Measurements from ENCODE around the gene SGSM2. TPM values are rescaled to one million over a fixed set of nuclear protein-coding genes. Genes with fewer than 3 reads are reported as not detected.

SGSM2 gene
- total and polyA plus RNA-seq, 2 of the 13 experiments (the other 11 are each of a cell fraction or from before 2014, with no cell fraction given): 30.4 to 51.3 TPM

- TF ChIP-seq HOXD1 (CRISPR knock-in tag; IDR thresholded peaks at IDR 0.05) (no peak; the same call in 1 of the 2 replicates), ZNF335 (CRISPR knock-in tag; IDR thresholded peaks at IDR 0.05) (no peak; the same call in 1 of the 2 replicates), ATM (IDR thresholded peaks at IDR 0.05; ENCODE audit: borderline replicate concordance) (no peak), ZNF282 (IDR thresholded peaks at IDR 0.05; ENCODE audit: partially characterized antibody) (no peak), ZNF777 (CRISPR knock-in tag; IDR thresholded peaks at IDR 0.05) (no peak), WIZ (CRISPR knock-in tag; IDR thresholded peaks at IDR 0.05) (no peak; the same call in 1 of the 2 replicates), MAF1 (CRISPR knock-in tag; IDR thresholded peaks at IDR 0.05; ENCODE audit: borderline replicate concordance) (no peak), ARID2 (CRISPR knock-in tag; IDR thresholded peaks at IDR 0.05; ENCODE audit: borderline replicate concordance) (0 out of 2 replicates have a peak, but pooled peaks have one; percentile 39), ZFP90 (CRISPR knock-in tag; IDR thresholded peaks at IDR 0.05; ENCODE audit: borderline replicate concordance) (0 out of 2 replicates have a peak, but pooled peaks have one; percentile 51), KDM4B (CRISPR knock-in tag; IDR thresholded peaks at IDR 0.05) (peak; percentile 71; the same call in 1 of the 2 replicates), MED13 (CRISPR knock-in tag; IDR thresholded peaks at IDR 0.05) (no peak), GATAD2A (CRISPR knock-in tag; IDR thresholded peaks at IDR 0.05) (peak; percentile 57), SMC3 (IDR thresholded peaks at IDR 0.05; ENCODE audit: low read length) (no peak), MZF1 (CRISPR knock-in tag; IDR thresholded peaks at IDR 0.05; ENCODE audit: borderline replicate concordance) (no peak; the same call in 1 of the 2 replicates), MED1 (CRISPR knock-in tag; IDR thresholded peaks at IDR 0.05) (no peak; the same call in 1 of the 2 replicates), HMG20B (CRISPR knock-in tag; conservative IDR thresholded peaks at IDR 0.05) (no peak), MNT (IDR thresholded peaks at IDR 0.05) (peak; percentile 72), ZMYM2 (CRISPR knock-in tag; IDR thresholded peaks at IDR 0.05) (no peak), ZNF878 (CRISPR knock-in tag; IDR thresholded peaks at IDR 0.05) (0 out of 2 replicates have a peak, but pooled peaks have one; percentile 66), ZNF205 (CRISPR knock-in tag; IDR thresholded peaks at IDR 0.05) (no peak), NR2F2 (IDR thresholded peaks at IDR 0.05; ENCODE audit: borderline replicate concordance, low read depth) (peak; percentile 48; the same call in 1 of the 2 replicates)
- TF ChIP-seq, protein P1, sequence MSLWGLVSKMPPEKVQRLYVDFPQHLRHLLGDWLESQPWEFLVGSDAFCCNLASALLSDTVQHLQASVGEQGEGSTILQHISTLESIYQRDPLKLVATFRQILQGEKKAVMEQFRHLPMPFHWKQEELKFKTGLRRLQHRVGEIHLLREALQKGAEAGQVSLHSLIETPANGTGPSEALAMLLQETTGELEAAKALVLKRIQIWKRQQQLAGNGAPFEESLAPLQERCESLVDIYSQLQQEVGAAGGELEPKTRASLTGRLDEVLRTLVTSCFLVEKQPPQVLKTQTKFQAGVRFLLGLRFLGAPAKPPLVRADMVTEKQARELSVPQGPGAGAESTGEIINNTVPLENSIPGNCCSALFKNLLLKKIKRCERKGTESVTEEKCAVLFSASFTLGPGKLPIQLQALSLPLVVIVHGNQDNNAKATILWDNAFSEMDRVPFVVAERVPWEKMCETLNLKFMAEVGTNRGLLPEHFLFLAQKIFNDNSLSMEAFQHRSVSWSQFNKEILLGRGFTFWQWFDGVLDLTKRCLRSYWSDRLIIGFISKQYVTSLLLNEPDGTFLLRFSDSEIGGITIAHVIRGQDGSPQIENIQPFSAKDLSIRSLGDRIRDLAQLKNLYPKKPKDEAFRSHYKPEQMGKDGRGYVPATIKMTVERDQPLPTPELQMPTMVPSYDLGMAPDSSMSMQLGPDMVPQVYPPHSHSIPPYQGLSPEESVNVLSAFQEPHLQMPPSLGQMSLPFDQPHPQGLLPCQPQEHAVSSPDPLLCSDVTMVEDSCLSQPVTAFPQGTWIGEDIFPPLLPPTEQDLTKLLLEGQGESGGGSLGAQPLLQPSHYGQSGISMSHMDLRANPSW (CRISPR knock-in tag; IDR thresholded peaks at IDR 0.05; ENCODE audit: borderline replicate concordance): no peak; the same call in 1 of the 2 replicates
Observed at GRCh38 chr17:2336215-2336851, 968 bp upstream of the SGSM2 start, which contains the start of gene TSR1 (continued).

Measured in HepG2 (cell line).